ENCODE data around the gene HK1.

DNA sequence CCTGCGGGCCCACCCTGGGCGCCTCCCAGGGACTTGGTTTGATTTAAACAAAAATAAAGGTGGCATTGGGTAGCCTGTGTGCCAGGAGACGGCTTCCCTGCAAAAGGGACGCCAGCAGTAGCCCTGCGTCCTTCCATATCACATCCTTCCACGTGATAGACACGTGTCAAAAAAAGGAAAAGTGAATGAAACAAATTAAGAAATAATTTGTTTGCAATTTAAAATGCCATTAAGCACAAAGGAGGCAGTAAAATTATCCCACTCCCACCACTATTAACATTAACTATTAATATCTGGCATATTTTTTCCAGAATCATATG, 130.8 kb downstream of the HK1 start:
- no peak for TF ChIP-seq POLR2A (IDR thresholded peaks at IDR 0.05)
- TF ChIP-seq POLR2AphosphoS5 (IDR thresholded peaks at IDR 0.05): no peak
